HG02623 (cell line): ENCODE measurements around the gene KRT17.
"Not testable (repeated sequence)": the region's sequence is repeated elsewhere in the genome, so short reads cannot be mapped to it uniquely, and the experiment has no call there.

ENCODE experiments used
- ATAC-seq: cut with Tn5 transposase; IDR thresholded peaks from one replicate; pipeline ENCODE4 v1.9.1; 2021; ENCODE audit warnings: moderate library complexity; ENCODE audit not compliant: unreplicated experiment

The KRT17 gene

GRCh38 chr17:41635121-41636097 is 11.0 kb upstream of the KRT17 start:
- no peak for ATAC-seq

GRCh38 chr17:41634639-41635038 is 10.3 kb upstream of the KRT17 start:
- no peak for ATAC-seq

GRCh38 chr17:41633556-41634199 is 9.3 kb upstream of the KRT17 start:
- no peak for ATAC-seq

- no peak for ATAC-seq
Observed at GRCh38 chr17:41632482-41633105, 8.2 kb upstream of the KRT17 start.

GRCh38 chr17:41631898-41632285 is 7.5 kb upstream of the KRT17 start:
- ATAC-seq: no peak

GRCh38 chr17:41631025-41631897 is 6.9 kb upstream of the KRT17 start:
- no peak for ATAC-seq

GRCh38 chr17:41629826-41630670 is 5.7 kb upstream of the KRT17 start:
- no peak for ATAC-seq

- no peak for ATAC-seq
Observed at GRCh38 chr17:41629316-41629715, 4.9 kb upstream of the KRT17 start.

GRCh38 chr17:41628621-41629255 is 4.4 kb upstream of the KRT17 start:
- ATAC-seq: not testable (repeated sequence)

GRCh38 chr17:41628073-41628370 is 3.6 kb upstream of the KRT17 start:
- ATAC-seq: not testable (repeated sequence)

GRCh38 chr17:41627316-41628072 is 3.1 kb upstream of the KRT17 start:
- ATAC-seq: no peak

- ATAC-seq: not testable (repeated sequence)
Observed at GRCh38 chr17:41626914-41627295, 2.5 kb upstream of the KRT17 start.

- not testable (repeated sequence) for ATAC-seq
Observed at GRCh38 chr17:41626028-41626913, 1.9 kb upstream of the KRT17 start.

GRCh38 chr17:41625602-41626001 is 1.2 kb upstream of the KRT17 start:
- no peak for ATAC-seq

GRCh38 chr17:41623184-41623861 is 1.1 kb downstream of the KRT17 start:
- not testable (repeated sequence) for ATAC-seq

GRCh38 chr17:41622340-41623183 is 1.8 kb downstream of the KRT17 start:
- ATAC-seq: not testable (repeated sequence)
